Activated T-cell treated with anti-CD3 and anti-CD28 coated beads for 48 hours (primary cell): ENCODE data around the gene CLPX.
A peak's percentile ranks its signal among the peaks of the same experiment; 100 is the strongest.
"Not testable (repeated sequence)": the region's sequence is repeated elsewhere in the genome, so short reads cannot be mapped to it uniquely, and the experiment has no call there.

ENCODE experiments used
- DNase-seq: peaks from one replicate; pipeline ENCODE4 v3.0.0-alpha.2; 2020; ENCODE audit warnings: low read depth

Gene CLPX

GRCh38 chr15:65204931-65205660 lies 20.0 kb upstream of the CLPX start:
- DNase-seq, result no peak

DNA sequence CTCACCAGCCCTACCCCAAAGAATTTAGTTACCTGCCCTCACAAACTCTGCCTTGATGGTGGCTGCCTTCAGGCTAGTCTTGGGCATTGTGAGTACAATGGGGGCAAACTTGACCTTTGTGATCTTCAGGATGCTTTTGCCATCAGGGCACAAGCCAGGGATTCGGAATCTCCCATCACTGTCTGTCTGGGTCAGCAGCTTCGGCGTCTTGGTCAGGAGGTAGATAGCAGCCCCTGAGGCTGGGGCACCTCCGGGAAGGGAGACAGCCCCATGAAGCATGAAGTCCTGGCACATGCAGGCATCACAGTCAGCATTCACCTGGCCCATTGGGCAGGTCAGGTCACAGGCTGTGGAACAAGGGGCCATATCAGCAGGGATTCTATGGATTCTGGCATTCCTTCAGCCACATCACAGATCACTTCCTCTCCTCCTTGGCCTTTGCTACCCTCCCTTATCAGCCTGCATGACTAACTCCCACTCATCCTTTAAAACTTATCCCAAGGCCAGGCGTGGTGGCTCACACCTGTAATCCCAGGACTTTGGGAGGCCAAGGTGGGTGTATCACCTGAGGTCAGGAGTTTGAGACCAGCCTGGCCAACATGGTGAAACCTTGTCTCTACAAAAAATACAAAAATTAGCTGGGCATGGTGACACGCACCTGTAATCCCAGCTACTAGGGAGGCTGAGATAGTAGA lies 19.2 kb upstream of the CLPX start:
- DNase-seq, result no peak

DNA sequence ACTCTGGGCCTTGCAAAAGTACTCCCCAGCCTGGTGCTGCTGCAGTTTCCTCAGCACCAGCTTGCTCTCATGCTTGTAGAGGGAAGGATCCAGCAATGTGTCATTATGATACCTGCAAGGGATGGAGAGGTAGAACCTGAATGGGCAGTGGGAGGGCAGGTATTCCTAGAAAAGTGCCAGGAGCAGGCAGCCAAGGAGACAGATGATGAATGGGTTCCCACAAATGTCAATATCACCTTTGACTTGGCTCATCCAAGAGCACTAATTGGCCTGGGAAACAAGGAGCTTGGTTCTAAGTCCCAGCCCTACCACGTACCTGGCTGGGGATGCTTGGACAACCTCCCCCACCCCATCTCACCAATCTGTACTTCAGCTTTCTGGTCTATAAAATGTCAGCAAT lies 16.8 kb upstream of the CLPX start:
- no peak for DNase-seq

GRCh38 chr15:65198571-65198970 lies 13.4 kb upstream of the CLPX start:
- no peak for DNase-seq

GRCh38 chr15:65197337-65197645 lies 12.1 kb upstream of the CLPX start:
- no peak for DNase-seq

DNA sequence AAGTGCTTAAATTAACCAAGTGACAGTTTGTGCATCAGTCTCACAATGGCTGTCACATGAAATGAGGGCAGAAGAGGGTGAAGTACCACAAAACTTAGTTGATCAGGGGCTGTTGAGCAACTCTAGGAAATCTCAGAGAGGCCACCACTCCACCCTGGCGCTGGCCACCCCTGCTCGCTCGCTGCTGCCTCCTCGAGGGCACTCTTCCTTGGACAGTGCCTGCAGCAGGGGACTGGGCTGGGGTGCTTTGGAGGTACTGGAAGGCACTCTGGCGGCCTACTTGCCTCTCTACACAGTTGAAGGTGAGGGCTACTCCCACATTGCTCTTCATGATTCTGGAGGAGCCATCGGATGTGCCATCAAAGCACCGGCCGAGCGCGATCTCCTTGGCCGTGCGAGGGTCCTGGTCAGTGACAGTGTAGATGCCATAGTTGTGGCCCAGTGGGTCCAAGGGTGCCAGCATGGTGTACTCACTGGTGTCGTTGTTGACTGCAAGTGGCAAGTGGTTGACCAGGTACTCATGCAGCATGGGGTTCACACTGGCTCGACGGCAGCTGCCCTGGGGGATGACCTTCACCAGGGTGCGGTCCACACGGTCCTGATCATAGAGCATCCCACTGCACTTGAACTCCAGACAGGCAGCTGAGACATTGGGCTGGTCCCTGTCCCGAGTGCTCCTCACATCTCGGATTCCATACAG lies 11.6 kb upstream of the CLPX start:
- DNase-seq, result no peak

DNA sequence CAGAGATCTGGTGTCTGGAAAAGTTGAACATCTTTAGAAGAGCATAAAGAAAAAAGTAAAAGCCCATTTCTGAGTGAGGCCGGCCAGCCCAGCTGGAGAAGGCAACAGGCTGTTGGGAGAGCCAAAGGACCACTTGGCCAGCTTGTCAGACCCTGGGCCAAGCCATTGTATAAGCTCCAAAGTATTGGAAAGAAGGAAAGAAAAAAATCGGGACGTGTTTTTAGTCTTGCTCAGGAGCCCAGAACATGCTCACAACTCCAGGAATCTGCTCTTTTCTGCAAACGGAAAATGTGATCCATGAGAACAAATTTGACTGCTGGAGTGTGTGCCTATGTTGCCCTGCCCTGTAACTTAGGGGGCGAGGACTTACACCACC lies 10.4 kb upstream of the CLPX start:
- no peak for DNase-seq

DNA sequence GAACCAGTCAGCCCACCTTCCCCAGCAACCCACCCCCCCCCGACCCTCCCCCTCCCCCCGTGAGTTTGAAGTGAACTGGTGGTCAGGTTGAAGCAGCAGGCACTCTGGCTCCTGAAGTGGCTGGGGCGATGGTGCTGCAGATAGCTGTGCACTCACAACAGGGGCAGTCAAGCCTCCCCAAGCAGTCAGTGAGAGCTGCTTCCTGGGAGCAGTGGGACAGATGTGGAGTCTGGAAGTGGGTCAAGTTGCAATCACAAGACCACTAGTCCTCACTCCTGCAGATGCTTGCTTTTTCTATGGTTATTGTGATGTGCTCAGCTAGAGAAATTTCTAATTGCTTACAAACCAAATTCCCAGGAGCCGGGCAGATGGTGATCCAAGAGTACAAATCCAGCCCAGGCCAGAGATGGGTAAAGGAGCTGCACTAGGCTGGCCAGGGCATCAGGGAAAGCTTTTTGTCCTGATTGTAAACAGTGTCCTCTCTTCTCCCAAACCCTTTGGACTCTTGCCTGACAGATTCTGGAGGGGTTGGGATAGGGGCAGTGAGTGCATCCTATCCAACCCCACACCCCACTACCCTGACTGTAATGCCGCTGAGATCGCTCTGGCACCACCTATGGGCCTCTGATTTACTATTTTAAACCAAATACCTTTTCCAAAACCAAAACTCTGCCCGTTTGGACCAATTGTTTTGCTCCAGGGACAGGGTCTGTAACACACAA lies 9.8 kb upstream of the CLPX start:
- no peak for DNase-seq

GRCh38 chr15:65192016-65192415 lies 6.9 kb upstream of the CLPX start:
- DNase-seq, result no peak

DNA sequence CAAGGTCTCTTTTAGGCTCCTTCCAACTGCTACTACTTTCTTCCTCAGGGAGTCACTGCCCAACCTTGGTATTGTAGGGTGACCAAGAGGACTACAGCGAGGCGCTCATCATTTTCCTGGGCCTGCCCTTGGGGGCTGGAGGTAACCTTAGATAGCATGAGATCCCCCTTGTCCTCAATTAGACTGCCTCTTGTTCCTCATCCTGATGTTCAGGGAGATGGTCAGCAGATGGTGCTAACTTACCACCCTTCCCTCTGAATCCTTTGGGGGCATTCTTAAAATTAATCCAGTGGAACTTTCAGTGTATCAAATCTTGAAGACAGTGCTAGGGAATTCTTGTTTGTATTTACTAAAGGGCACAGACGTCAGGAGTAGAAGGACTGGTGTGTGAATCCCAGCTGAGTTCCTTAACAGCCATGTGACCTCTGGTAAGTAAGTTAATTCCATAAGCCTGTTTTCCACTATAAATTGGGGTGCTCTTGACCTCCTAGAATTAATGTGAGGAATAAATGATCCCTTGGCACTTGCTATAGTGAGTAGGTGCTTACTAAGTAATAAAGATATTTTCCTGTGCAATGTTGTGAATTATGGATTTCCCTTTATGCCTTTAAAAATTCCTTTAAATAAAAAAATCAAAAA lies 4.1 kb upstream of the CLPX start:
- DNase-seq, result no peak

- DNase-seq, result not testable (repeated sequence)
Measured at GRCh38 chr15:65188472-65188871, 3.3 kb upstream of the CLPX start.

DNA sequence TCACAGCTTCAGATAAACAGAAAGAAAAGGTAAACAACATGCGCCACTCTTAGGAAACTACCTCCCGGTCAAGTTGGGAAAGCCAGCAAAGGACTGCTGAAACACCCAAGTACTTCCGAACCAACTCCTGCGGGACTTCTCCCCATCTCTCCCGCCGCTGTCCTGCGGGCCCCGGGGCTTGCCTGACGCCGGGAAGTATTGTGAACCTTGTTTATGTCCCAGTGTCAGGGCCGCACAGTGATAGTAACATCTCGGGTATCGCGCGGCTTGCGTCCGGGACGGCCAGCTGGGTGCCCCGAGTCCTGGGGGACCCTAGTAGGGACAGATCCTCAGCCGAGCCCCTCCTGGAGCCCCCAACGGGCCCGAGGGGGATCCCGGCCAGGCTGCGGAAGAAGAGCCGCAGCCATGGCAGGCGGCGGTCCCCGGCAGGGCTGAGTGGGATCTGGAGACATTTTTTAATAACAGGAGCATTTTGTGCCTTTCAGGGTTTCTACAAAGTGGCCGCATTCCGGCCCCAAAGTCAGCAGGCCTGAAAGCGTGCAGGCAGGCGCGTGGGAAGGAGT lies 756 bp downstream of the CLPX start:
- DNase-seq, result peak; percentile 25

DNA sequence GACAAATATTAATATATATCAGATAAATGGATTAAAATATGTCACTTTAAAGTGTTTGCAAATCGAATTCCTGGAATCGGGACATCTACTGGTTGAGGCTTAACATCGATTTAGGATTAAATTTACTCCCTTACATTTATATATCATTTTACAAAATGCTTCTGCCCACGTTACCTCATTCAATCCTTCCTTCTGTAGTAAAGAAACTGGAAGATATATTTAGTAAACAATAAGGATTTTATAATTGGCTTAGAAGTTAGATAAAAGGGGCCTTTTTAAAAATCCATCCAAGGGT lies 1.3 kb downstream of the CLPX start:
- no peak for DNase-seq

- DNase-seq, result no peak
Measured at GRCh38 chr15:65182538-65182937, 2.6 kb downstream of the CLPX start.

DNA sequence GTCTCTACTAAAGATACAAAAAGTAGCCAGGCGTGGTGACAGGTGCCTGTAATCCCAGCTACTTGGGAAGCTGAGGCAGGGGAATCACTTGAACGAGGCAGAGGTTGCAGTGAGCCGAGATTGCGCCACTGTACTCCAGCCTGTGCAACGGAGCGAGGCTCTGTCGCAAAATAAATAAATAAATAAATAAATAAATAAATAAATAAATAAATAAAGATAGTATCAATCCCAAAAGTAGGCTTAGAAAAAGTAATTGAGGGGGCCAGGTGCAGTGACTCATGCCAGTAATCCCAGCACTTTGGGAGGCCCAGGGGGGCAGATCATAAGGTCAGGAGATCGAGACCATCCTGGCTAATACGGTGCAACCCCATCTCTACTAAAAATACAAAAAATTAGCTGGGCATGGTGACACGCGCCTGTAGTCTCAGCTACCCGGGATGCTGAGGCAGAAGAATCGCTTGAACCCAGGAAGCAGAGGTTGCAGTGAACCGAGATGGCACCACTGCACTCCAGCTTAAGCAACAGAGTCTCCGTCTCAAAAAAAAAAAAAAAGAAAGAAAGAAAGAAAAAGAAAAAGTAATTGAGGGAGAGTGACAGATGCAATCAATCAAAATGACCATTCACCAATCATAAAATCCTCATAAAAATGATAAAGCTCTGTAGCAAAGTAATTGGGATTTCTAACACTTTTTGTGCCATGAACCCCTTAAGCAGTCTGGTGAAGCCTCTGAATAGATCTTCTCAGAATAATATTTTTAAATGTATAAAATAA lies 3.4 kb downstream of the CLPX start:
- DNase-seq, result not testable (repeated sequence)

DNA sequence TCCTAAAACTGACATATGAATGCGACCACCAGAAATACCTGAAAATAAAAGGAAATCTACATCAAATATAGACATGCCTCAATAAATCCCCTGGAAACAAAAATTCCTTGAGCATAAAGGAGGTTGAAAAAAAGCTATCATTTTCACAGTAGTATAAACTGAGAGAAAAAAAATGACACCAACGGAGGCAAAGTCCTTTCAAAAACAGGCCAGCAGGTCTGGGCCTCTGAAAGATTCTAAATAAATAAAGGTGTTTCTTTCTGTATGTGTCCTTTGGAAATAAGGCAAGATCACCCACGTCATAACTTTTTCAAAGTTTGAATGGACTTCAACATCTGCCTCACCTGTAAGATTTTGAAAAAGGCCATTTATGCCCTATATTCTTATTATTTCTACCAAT lies 5.0 kb downstream of the CLPX start:
- no peak for DNase-seq

DNA sequence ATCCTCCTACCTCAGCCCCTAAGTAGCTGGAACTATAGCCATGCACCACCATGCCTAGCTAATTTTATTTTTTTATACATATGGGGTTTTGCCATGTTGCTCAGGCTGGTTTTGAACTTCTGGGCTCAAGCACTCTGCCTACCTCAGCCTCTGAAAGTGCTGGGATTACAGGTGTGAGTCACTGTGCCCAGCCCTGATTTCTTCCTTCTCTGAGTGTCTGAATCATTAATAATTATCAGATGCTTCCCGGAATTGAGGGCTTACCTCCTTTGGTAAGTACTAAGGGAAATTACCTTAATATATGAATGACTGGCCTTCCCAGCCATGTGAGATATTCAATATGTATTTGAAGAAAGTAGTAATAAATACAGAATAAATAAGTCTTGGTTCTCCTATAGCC lies 7.2 kb downstream of the CLPX start:
- DNase-seq, result no peak

GRCh38 chr15:65176056-65176455 lies 9.1 kb downstream of the CLPX start:
- no peak for DNase-seq

DNA sequence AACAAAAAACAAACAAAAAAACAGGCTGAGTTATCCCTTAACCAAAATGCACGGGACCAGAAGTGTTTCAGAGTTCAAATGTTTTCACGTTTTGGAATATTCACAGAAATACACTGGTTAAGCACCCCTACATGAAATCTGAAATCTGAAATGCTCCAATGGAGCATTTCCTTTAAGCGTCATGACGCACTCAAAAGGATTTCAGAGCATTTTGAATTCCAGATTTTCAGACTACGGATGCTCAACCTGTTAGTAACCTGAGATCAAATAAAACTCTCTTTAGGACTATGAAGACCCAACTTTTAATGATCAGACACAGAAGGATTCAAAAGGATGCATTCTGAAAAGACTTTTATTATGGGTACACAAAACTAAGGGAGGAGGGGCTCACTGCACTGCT lies 9.6 kb downstream of the CLPX start:
- DNase-seq, result no peak

GRCh38 chr15:65174509-65174908 lies 10.6 kb downstream of the CLPX start:
- no peak for DNase-seq

DNA sequence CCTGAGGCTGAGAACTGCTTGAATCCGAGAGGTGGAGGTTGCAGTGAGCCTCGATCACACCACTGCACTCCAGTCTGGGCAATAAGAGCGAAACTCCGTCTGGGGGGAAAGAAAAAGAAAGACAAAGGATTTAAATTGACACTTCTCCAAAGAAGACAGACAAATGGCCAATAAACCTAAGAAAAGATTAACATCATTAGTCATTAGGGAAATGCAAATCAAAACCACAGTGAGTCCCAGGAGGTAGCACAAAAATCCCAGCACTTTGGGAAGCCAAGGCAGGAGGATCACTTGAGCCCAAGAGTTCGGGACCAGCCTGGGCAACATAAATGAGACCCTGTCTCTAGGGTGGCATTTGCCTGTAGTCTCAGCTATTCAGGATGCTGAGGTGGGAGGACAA lies 12.6 kb downstream of the CLPX start:
- DNase-seq, result no peak

- DNase-seq, result no peak
Measured at GRCh38 chr15:65171428-65171827, 13.7 kb downstream of the CLPX start.
